ENCODE data around the gene PECR. TPM values are rescaled to one million over a fixed set of nuclear protein-coding genes. Genes with fewer than 3 reads are reported as not detected.
A peak's percentile ranks its signal among the peaks of the same experiment; 100 is the strongest.

The PECR gene
- polyA plus RNA-seq (ENCODE audit: insufficient read length in 12 of 12) = 10 to 100 TPM in 2 of 12 donors, 1 to 10 TPM in 9, not detected in 1; 6.2 to 10.8 (median 8.3) TPM
- long read RNA-seq, donor 1, transcript PECR-201 (8 exons, 1,853 nt) = major isoform, 14 of 14 reads
- long read RNA-seq, donor 1, partial matches to known transcripts = 0 of 14 reads
- long read RNA-seq, donor 1, other reads (novel, unspliced or antisense) = 0 of 14 reads
- long read RNA-seq, donor 2, partial matches to known transcripts = 0 of 1 reads
- long read RNA-seq, donor 2, other reads (novel, unspliced or antisense) = 0 of 1 reads
- long read RNA-seq, donor 3, partial matches to known transcripts = 0 of 1 reads
- long read RNA-seq, donor 3, other reads (novel, unspliced or antisense) = 0 of 1 reads
- long read RNA-seq, donor 4, partial matches to known transcripts = 0 of 1 reads
- long read RNA-seq, donor 4, other reads (novel, unspliced or antisense) = 0 of 1 reads
- long read RNA-seq, donor 5, partial matches to known transcripts = 0 of 2 reads
- long read RNA-seq, donor 5, other reads (novel, unspliced or antisense) = 0 of 2 reads
- long read RNA-seq, donor 6 = 0 reads
- long read RNA-seq, donor 7, partial matches to known transcripts = 0 of 2 reads
- long read RNA-seq, donor 7, other reads (novel, unspliced or antisense) = 0 of 2 reads
- long read RNA-seq, donor 8, partial matches to known transcripts = 0 of 2 reads
- long read RNA-seq, donor 8, other reads (novel, unspliced or antisense) = 0 of 2 reads
- long read RNA-seq, donor 9, partial matches to known transcripts = 0 of 1 reads
- long read RNA-seq, donor 9, other reads (novel, unspliced or antisense) = 0 of 1 reads
- long read RNA-seq, donor 10, partial matches to known transcripts = 0 of 3 reads
- long read RNA-seq, donor 10, other reads (novel, unspliced or antisense) = 0 of 3 reads
- long read RNA-seq, donor 11, partial matches to known transcripts = 0 of 2 reads
- long read RNA-seq, donor 11, other reads (novel, unspliced or antisense) = 0 of 2 reads

DNA sequence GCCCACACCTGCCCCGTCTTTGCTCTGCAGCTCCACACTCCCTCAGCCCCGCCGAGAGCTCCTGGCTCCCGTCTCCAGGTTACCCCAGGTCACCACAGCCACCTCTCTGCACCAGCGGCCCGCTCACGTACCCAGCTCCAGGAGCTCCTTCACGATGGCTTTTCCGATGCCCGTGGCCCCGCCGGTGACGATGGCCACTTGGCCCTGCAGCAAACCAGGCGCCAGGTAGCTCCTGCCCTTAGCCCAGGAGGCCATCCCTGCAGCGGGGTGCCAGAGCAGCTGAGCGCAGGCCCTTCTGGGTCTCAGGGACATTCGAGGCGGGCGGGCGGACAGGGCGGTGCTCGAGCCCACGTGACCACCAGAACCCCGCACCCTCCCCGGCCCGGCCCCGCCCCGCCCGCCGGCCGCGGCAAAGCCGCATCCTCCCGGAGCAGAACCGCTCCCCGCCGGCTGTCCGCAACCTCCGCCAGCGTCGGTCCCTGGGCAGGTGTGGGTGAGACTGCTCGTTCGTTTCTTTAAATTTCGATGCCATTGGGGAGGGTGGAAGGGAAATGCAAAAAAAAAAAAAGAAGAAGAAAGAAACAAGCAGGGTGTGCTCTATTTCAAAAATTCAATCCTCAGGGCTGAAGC lies at the start of gene PECR, which contains the start of gene TMEM169:
TSS of gene PECR (minus strand) at position 323 of the 630 bp plus-strand sequence. CDS start at position 255, 68 bp downstream.
TSS of gene TMEM169 (plus strand) at position 433 of the 630 bp plus-strand sequence. CDS start 14,045 bp downstream, outside the sequence.
- peak; percentile 48 for DNase-seq

DNA sequence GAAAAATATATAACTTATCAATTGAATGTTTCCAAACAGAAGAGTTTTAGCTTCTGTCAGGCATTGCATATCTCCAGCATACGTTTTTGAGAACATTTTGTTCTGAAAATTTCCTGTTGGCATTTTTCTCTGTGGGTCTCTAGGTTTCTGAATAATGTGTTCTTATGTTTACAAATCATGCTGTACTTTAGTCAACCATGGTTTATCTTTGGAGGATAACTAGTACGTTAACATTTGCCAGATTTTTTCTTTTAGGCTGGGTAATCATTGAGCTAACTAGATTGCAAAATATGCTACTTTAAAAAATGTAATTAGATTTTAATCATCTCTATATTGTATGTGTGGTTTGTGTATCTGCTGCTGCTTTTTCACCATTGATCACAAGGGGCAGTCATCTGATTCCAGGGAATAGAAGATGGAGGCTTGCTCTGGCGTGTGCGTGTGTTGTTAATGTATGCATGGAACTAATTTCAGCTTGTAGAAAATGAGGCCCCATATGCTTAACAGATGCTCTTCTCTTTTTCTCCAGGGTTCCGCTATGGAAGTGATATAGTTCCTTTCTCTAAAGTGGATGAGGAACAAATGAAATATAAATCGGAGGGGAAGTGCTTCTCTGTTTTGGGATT lies 48.9 kb upstream of the PECR start:
- no peak for DNase-seq

DNA sequence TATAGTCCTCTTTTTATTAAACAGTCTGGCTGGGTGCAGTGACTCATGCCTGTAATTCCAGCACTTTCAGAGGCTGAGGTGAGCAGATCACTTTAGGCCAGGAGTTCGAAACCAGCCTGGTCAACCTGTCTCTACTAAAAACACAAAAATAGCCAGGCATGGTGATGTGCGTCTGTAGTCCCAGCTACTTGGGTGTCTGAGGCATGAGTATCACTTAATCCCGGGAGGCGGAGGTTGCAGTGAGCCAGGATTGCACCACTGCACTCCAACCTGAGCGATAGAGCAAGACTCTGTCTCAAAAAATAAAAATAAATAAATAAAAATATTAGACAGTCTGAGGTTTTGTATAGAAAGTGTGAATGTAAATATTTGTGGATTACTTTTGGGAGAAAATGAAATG lies 45.3 kb upstream of the PECR start:
- no peak for DNase-seq

DNA sequence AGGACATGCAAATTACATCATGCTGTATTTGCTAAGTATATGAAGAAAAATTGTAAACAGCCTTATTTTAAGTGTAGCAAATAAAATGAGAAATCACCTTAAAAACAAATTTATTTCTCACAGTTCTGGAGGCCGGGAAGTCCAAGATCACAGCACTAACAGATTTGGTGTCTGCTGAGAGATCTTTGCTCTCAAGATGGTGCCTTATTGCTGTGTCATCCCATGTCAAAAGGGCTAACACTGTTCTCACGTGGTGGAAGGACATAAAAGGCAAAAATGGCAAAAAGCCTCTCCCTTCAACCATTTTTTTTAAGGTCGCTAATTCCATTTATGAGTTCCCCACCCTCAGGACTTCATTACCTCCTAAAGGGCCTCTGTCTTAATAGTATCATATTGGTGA lies 39.6 kb upstream of the PECR start:
- DNase-seq = no peak

DNA sequence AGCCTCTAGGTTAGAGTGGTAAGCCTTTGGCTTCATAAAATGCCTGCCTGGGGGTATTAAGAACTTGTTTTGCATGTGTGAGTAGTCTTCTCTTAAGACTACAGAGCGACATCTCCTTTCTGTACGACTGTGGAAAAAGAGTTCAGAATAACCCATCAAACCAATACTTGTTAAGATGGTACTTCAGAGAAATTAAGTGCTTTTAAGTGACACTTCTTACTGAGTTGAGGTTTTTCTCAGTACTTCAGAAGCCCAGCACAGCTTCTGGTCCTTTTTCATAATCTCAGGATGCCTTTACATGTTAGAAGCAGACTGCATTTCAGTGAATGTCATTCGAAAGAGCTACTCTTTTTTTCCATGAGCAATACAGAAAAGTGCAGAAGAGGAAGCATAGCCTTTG lies 38.4 kb upstream of the PECR start:
- DNase-seq = no peak

DNA sequence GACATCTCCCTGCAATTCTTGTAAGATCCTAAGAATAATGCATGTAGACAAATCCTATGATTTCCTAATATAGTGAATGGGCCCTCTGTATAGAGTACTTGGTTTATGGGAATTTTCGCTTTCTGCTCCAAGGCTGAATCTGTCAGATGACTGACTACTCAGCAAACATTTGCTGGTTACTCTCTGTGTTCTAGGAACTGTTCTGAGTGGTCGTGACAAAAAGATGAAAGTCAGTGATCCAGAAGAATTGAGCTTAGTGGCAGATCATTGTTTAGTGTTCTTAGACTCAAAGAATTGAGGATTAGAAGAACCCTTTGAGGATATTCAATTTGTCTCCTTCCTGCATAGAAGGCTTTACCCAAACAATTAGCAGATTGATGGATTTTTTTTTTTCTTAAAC lies 37.5 kb upstream of the PECR start:
- no peak for DNase-seq

DNA sequence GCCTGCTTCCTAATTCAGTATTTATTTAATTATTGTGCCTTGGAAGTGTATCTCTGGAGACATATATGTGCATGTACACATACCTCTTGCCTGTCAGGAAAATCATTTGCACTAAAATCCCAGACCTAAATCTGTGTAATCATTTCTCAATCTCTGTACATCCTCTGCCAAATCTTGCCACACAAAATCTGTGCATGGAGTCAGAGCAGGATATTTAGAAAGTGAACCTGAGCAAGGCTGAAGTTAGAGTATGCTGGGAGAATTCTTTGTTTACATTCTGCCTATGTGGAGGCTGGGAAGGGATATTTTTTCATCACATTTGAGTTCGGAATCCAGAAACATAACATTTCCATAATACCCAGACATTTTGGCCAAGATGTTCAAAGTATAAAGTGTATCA lies 36.9 kb upstream of the PECR start:
- no peak for DNase-seq

DNA sequence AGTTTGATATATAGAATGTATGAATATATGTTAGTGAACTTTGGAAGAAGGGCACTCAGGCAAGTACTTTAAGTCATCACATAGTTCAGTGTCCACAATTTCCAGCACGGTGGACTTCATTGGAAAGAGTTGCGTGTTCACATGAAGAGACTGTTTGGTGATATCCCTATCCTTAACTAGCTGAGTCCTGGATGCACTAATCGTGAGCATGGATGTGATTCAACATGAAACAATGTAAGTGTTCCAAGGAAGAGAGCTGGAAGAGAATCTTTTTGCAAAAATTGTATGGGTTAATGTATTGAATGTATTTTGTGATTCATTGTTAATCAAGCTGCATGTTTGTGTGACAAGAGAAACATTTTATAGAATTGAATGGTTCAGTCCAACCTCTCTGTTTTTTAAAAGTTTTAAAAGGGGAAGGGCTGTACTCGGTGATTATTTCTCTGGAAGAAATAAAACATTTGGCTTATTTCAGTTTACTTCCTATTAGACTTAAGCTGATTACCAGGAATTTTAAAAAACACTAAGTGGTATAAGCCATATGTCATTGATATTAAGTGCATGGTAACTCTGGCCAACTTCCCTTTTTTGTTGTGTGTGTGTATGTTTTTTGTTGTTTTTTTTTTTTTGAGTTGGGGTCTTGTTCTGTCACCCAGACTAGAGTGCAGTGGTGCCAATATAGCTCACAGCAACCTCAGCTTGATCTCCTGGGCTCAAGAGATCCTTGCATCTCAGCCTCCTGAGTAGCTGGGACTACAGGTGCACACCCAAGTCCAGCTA lies 36.1 kb upstream of the PECR start:
- DNase-seq = no peak

DNA sequence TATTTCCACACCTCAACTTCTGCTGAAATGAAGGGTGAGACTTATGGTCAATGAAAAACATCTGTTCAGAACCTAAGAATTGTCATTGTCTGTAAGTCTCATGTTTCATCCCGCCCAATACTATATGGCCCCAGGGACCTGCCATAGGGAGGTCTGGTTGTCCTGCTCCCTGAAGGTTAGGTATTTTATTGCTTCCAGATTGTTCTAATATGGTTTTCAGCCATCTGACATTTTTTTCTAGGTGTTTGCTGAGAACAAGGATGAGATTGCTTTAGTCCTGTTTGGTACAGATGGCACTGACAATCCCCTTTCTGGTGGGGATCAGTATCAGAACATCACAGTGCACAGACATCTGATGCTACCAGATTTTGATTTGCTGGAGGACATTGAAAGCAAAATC lies 34.8 kb upstream of the PECR start:
- DNase-seq = no peak

DNA sequence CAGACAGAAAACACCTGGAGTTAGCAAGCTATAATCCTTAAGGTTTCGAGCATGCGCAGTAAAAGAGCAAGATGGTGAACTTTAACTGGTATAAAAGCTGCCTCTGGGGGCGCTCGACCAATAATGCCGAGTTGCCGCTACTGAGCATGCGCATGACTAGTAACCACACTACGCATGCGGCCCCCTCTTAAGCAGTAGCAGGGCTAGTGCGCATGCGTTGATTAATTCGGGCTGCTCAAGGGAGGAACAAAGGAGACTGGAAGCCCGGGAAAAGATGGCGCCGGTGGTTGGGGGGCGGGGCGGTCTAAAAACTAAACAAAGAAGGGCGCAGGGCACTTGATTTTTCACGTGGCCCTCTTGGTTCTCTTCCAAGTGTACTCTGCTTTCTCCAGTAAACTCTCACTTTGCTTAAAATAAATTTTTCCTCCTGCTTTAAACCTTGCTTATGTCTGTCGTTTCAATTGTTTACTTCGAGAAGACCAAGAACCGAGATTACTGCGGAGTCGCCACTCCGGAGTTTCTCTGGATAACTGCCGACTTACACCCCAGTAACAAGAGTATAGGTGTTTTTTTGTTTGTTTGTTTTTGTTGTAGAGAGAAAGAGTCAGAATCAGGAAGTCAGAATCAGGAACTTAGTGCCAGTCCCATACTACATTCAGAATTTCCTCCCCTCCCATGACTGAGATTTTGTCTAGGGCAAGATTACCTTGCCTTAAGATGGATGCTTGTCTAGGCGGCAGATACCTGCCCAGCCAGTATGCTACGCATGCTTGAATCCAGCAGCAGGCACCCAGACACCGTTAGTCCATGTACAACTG lies 33.3 kb upstream of the PECR start:
- peak; percentile 99 for DNase-seq

DNA sequence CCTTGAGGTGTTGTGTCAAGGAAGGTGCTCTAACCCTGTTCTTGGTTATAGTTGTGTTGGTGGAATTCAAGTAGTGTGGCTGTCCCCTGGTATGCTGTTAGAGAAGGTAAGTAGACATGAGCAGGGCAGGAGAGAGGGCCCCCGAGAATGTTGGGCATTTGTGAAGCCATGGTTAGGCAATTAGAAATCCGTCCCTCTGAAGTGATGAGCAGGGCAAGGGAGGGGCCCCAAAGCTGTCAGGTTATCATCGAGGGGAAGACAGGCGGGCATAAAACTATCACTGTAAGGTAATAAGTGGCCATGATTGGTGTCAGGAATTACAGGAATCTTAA lies 32.7 kb upstream of the PECR start:
- DNase-seq = no peak

DNA sequence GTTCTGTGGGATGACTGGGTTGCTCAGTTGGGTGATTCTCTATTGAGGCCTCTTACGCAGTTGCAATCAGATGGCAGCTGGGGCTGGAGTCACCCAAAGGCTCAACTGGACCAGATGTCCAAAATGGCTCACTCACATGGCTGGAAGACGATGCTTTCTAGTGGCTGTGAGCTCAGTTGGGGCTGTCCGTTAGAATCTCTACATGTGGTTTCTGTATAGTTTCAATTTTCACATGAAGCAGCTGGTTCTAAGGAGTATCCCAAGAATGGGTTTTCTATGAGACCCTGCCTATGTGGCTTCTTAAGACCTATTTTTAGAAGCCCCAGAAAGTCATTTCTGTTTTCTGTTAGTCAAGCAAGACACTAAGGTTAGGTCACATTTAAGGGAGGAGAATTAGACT lies 32.0 kb upstream of the PECR start:
- DNase-seq = no peak

DNA sequence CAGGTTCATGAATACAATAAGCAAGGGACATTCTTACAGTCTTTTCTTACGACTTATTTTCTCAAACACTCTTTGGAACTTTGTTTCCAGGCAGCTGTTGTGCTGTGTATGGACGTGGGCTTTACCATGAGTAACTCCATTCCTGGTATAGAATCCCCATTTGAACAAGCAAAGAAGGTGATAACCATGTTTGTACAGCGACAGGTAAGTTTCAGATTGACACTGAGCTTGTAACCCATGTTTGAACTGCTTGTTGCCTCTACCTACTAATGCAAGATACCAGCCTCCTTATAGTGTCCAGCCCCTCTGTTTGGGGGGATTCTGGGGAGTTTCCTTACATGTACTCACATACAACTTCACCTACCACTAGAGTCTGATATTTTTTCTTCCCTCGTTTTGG lies 31.3 kb upstream of the PECR start:
- DNase-seq = no peak

DNA sequence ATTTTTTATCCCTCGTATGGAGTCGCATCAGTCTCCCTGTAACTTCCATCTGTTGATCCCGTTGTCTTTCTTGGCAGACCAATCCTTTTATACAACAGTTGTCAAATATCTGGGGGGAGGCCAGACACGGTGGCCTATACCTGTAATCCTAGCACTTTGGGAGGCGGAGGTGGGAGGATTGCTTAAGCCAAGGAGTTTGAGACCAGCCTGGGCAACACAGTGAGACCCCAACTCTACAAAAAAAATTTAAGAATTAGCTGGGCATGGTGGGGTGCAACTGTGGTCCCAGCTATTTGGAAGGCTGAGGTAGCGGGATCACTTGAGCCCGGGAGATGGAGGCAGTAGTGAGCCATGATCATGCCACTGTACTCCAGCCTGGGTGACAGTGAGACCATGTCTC lies 29.5 kb upstream of the PECR start:
- DNase-seq = no peak

DNA sequence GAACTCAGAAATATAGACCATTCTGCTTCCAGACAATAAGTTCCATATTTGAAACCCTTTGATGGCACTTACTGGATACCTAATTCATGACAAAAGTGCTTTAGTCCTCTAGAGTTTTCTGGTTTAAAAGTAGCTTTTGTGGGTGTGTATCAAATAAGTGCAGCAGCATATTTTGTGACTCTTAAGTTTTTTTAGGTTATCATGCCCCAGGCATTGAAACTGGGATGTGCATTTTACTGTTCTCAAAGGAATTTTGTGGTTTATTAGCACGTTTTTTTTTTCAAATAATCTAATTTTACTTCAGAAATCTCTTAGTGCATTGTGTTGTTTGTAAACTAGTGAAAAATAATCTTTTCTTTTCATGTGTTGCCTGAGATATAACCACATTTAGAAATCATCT lies 29.0 kb upstream of the PECR start:
- DNase-seq = no peak

DNA sequence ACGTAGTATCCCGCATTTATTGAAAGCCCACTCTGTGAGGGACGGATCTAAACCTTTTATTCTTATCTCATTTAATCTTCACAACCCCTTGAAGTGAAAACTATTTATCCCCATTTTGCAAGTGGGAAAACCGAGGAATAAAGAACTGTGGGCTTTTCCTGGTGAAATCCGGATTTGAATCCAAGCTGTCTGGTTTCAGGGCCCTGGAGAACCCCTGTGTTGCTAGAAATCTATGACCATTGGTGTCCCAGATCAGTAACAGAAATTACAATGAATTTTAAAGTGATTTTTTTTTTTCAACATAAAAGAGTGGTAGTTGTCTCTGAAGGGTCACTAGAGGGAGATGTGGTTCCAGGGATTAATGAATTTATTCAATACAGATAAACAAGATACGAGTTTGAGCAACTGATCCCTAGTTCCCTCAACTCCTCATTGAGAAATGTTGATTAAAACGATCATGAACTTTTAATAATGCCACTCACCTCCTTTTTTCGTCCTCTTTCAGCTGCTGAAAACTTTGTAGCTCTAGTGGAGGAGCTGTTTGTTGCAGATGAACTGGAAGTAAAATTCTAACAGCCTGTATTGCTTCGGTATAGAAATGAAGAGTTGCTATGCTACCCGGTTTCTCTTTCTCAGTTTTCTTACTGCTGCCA lies 28.5 kb upstream of the PECR start:
- no peak for DNase-seq

DNA sequence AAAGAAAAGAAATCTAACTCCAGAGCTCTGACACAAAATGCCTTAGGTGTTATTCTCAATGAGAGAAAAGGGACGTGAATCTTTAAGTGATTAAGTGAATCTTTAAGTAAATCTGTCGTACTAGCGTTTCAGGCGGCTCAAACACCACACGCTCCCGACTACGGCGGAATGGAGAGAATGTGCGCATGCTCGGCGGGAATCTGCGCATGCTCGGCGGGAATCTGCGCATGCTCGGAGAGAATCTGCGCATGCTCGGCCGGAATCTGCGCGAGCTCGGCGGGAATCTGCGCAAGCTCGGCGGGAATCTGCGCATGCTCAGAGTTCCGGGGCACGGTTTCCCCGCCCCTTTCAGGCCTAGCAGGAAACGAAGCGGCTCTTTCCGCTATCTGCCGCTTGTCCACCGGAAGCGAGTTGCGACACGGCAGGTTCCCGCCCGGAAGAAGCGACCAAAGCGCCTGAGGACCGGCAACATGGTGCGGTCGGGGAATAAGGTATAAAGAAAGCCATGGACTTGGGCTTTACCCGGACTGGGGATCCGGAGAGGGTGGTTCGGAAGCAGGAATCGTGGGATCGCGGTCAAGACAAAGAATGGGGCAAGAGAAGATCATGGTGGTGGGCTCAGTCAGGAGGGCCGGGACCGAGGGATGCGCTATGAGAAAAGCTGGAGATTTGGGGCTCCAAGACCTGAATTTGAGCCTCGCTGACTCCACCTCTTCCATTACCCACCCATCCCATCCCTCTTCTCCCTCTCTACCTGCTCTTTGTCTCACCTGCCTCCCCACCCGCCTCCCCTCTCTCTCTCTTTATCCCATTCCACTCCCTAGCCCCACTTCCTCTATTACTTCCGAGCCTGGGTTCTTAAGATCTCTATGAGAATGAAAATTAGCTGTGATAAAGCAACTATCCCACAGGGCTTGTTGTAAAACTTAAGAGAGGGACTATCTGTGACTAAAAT lies 27.6 kb upstream of the PECR start, which contains the start of gene XRCC5:
TSS of gene XRCC5 (plus strand) at position 382 of the 955 bp plus-strand sequence. CDS start at position 471, 89 bp downstream.
- peak; percentile 99 for DNase-seq

Data from muscle of arm (tissue), 14 donors.